KMS-11 (cell line): ENCODE measurements around the gene MTREX.
A peak's percentile ranks its signal among the peaks of the same experiment; 100 is the strongest.

Experiments
- H2AFZ ChIP-seq: fragments of 200-600 bp; sonication (generic); 2 replicates; pipeline ENCODE4 v1.6.1; 2016; ENCODE audit warnings: antibody characterized with exemption, mixed run types, low read depth
- H3K27ac ChIP-seq: fragments of 200-600 bp; sonication (generic); 2 replicates; pipeline ENCODE4 v1.6.1; 2016; ENCODE audit warnings: mild to moderate bottlenecking, mixed run types
- H3K27me3 ChIP-seq: fragments of 200-600 bp; sonication (generic); 2 replicates; pipeline ENCODE4 v1.6.1; 2017; ENCODE audit warnings: mild to moderate bottlenecking, low read depth, mixed run types, moderate library complexity; ENCODE audit not compliant: insufficient read depth
- H3K36me3 ChIP-seq: fragments of 200-600 bp; sonication (generic); 2 replicates; pipeline ENCODE4 v1.6.1; 2017; ENCODE audit warnings: mild to moderate bottlenecking, mixed run types; ENCODE audit not compliant: insufficient read depth
- H3K4me1 ChIP-seq: fragments of 200-600 bp; sonication (generic); 2 replicates; pipeline ENCODE4 v1.6.1; 2016; ENCODE audit warnings: mild to moderate bottlenecking, low read depth, mixed run types; ENCODE audit not compliant: poor library complexity, severe bottlenecking
- H3K4me2 ChIP-seq: fragments of 200-600 bp; sonication (generic); 2 replicates; pipeline ENCODE4 v1.7.0; 2016; ENCODE audit warnings: mild to moderate bottlenecking, mixed run types
- H3K4me3 ChIP-seq: fragments of 200-600 bp; sonication (generic); IDR thresholded peaks from 2 replicates; pipeline ENCODE4 v1.6.1; 2017; ENCODE audit warnings: low read depth, low read length, mixed read lengths; ENCODE audit not compliant: insufficient read depth
- H3K79me2 ChIP-seq: fragments of 200-600 bp; sonication (generic); 2 replicates; pipeline ENCODE4 v1.6.1; 2016; ENCODE audit warnings: low read depth, mixed run types; ENCODE audit not compliant: insufficient read depth
- H3K9ac ChIP-seq: fragments of 200-600 bp; sonication (generic); 2 replicates; pipeline ENCODE4 v1.6.1; 2016; ENCODE audit warnings: mild to moderate bottlenecking, mixed run types
- H4K20me1 ChIP-seq: fragments of 200-600 bp; sonication (generic); 2 replicates; pipeline ENCODE4 v1.6.1; 2016; ENCODE audit warnings: mild to moderate bottlenecking, mixed run types; ENCODE audit not compliant: insufficient read depth
- CTCF ChIP-seq: fragments of 200-600 bp; sonication (generic); conservative IDR thresholded peaks from 2 replicates; pipeline ENCODE4 v1.6.1; 2017; ENCODE audit warnings: low read depth, mild to moderate bottlenecking, antibody characterized with exemption, low read length, moderate library complexity, mixed read lengths

The MTREX gene

GRCh38 chr5:55306641-55307382, 977 bp upstream of the MTREX start:
- H3K4me2 ChIP-seq: peak overlapping the region; percentile 98
- H3K4me3 ChIP-seq: no peak overlapping the region
- H3K4me1 ChIP-seq: peaks cover 47% of the 10 kb centered on the region
- peaks cover 98% of the 10 kb centered on the region for H3K79me2 ChIP-seq
- no peak for TF ChIP-seq CTCF
- H3K36me3 ChIP-seq: 0 out of 2 replicates have a peak, but pooled peaks cover 5% of the 10 kb centered on the region
- H3K9ac ChIP-seq: peak overlapping the region; percentile 97
- peak overlapping the region; percentile 71 for H2AFZ ChIP-seq
- 0 out of 2 replicates have a peak, but pooled peaks cover 6% of the 10 kb centered on the region for H4K20me1 ChIP-seq
- peak overlapping the region; percentile 87 for H3K27ac ChIP-seq
- H3K27me3 ChIP-seq: no peaks in the 10 kb centered on the region

- Histone ChIP-seq H3K9ac (peak overlapping the region; percentile 97), H4K20me1 (0 out of 2 replicates have a peak, but pooled peaks cover 16% of the 10 kb centered on the region), H3K36me3 (0 out of 2 replicates have a peak, but pooled peaks cover 7% of the 10 kb centered on the region), H3K4me1 (peaks cover 63% of the 10 kb centered on the region), H3K27ac (peak overlapping the region; percentile 87), H3K4me3 (peak overlapping the region; percentile 60), H3K4me2 (peak overlapping the region; percentile 98), H3K79me2 (peaks cover 98% of the 10 kb centered on the region), H3K27me3 (no peaks in the 10 kb centered on the region), H2AFZ (peak overlapping the region; percentile 71)
- TF ChIP-seq CTCF: no peak
Measured at GRCh38 chr5:55308254-55308836, 556 bp downstream of the MTREX start.

- H4K20me1 ChIP-seq: 0 out of 2 replicates have a peak, but pooled peaks cover 28% of the 10 kb centered on the region
- no peak overlapping the region for H2AFZ ChIP-seq
- no peak overlapping the region for H3K9ac ChIP-seq
- no peak for TF ChIP-seq CTCF
- no peak overlapping the region for H3K27ac ChIP-seq
- 0 out of 2 replicates have a peak, but pooled peaks cover 7% of the 10 kb centered on the region for H3K36me3 ChIP-seq
- no peak overlapping the region for H3K4me2 ChIP-seq
- peaks cover 55% of the 10 kb centered on the region for H3K4me1 ChIP-seq
- peaks cover 100% of the 10 kb centered on the region for H3K79me2 ChIP-seq
- H3K27me3 ChIP-seq: no peaks in the 10 kb centered on the region
- no peak overlapping the region for H3K4me3 ChIP-seq
Measured at GRCh38 chr5:55313870-55314617, 6.3 kb downstream of the MTREX start.

GRCh38 chr5:55316289-55316688, 8.5 kb downstream of the MTREX start:
- Histone ChIP-seq H3K36me3 (0 out of 2 replicates have a peak, but pooled peaks cover 7% of the 10 kb centered on the region), H3K4me1 (peaks cover 37% of the 10 kb centered on the region), H3K79me2 (peaks cover 94% of the 10 kb centered on the region), H3K27me3 (no peaks in the 10 kb centered on the region), H3K9ac (no peak overlapping the region), H3K4me2 (no peak overlapping the region), H3K27ac (no peak overlapping the region), H2AFZ (no peak overlapping the region), H3K4me3 (no peak overlapping the region), H4K20me1 (0 out of 2 replicates have a peak, but pooled peaks cover 27% of the 10 kb centered on the region)
- no peak for TF ChIP-seq CTCF
